Erythroblast (primary cell): ENCODE measurements around the gene RNF141.

ENCODE experiments used
- DNase-seq, 2 experiments: peaks; one replicate each; lab custom pipeline; 2025; lab: John Stamatoyannopoulos, UW
- GATA1 ChIP-seq: IDR thresholded peaks from 2 replicates; pipeline ENCODE4 v1.6.1; 2011; ENCODE audit warnings: low read depth, mild to moderate bottlenecking, control low read depth, low read length, moderate library complexity
- POLR2A ChIP-seq: IDR thresholded peaks from 2 replicates; pipeline ENCODE4 v1.6.1; 2011; ENCODE audit warnings: mild to moderate bottlenecking, low read length

The RNF141 gene

GRCh38 chr11:10540915-10541560 lies at the start of gene RNF141:
TSS of gene RNF141 (minus strand) at chr11:10541187. CDS start at chr11:10534158, 7,029 bp downstream.
- TF ChIP-seq POLR2A (peak; percentile 94), GATA1 (no peak)
- DNase-seq = peak; percentile 94 to 97

GRCh38 chr11:10590218-10590915 lies 49.4 kb upstream of the RNF141 start:
- DNase-seq = no peak
- TF ChIP-seq GATA1 (no peak), POLR2A (no peak)

GRCh38 chr11:10588904-10589303 lies 47.9 kb upstream of the RNF141 start:
- TF ChIP-seq POLR2A = no peak
- no peak for TF ChIP-seq GATA1
- DNase-seq = no peak

- TF ChIP-seq POLR2A (no peak), GATA1 (no peak)
These were observed 47.0 kb upstream of the RNF141 start for GRCh38 chr11:10587995-10588394.

GRCh38 chr11:10587388-10587787 lies 46.4 kb upstream of the RNF141 start:
- no peak for TF ChIP-seq GATA1
- TF ChIP-seq POLR2A = no peak
- DNase-seq = no peak

More at GRCh38 chr11:10587995-10588394, 47.0 kb upstream of the RNF141 start:
- no peak for DNase-seq

GRCh38 chr11:10584071-10584501 lies 43.1 kb upstream of the RNF141 start:
- DNase-seq = no peak
- TF ChIP-seq GATA1 (no peak), POLR2A (no peak)

GRCh38 chr11:10581481-10582019 lies 40.6 kb upstream of the RNF141 start:
- no peak for DNase-seq
- TF ChIP-seq GATA1 (no peak), POLR2A (no peak)

- TF ChIP-seq GATA1 (no peak), POLR2A (no peak)
- no peak for DNase-seq
These were observed 39.6 kb upstream of the RNF141 start for GRCh38 chr11:10580623-10581022.

GRCh38 chr11:10579700-10580099 lies 38.7 kb upstream of the RNF141 start:
- TF ChIP-seq POLR2A (no peak), GATA1 (no peak)
- no peak for DNase-seq

GRCh38 chr11:10576035-10576398 lies 35.0 kb upstream of the RNF141 start:
- DNase-seq = no peak
- TF ChIP-seq POLR2A (no peak), GATA1 (no peak)

- no peak for TF ChIP-seq GATA1
- no peak for TF ChIP-seq POLR2A
- DNase-seq = no peak
These were observed 34.5 kb upstream of the RNF141 start for GRCh38 chr11:10575346-10576034.

- DNase-seq = no peak
- TF ChIP-seq GATA1 (no peak), POLR2A (no peak)
These were observed 32.6 kb upstream of the RNF141 start for GRCh38 chr11:10573556-10573955.

GRCh38 chr11:10573028-10573427 lies 32.0 kb upstream of the RNF141 start:
- no peak for TF ChIP-seq POLR2A
- TF ChIP-seq GATA1 = no peak
- no peak for DNase-seq

- no peak for DNase-seq
- no peak for TF ChIP-seq POLR2A
- no peak for TF ChIP-seq GATA1
These were observed 31.5 kb upstream of the RNF141 start for GRCh38 chr11:10572533-10572932.
